Esophagus muscularis mucosa (tissue), 4 donors: ENCODE data around the gene PCDH9. TPM values are rescaled to one million over a fixed set of nuclear protein-coding genes. Genes with fewer than 3 reads are reported as not detected.

ENCODE experiments used
- DNase-seq: peaks from one replicate; pipeline ENCODE4 v3.0.0-alpha.2; 2017; ENCODE audit errors: extremely low spot score
- H3K27ac ChIP-seq, 4 donors: fragments of 200-600 bp; sonication (generic); replicated peaks in 1 of 4; 1 replicate in 3 of 4; 2 replicates in 1 of 4; pipeline ENCODE4 v1.5.1; 2016 to 2019; ENCODE audit warnings: mild to moderate bottlenecking in 1 of 4
- H3K27me3 ChIP-seq, 4 donors: fragments of 200-600 bp; sonication (generic); one replicate each; pipeline versions ENCODE4 v1.5.1 to v1.6.0; 2016 to 2019
- H3K36me3 ChIP-seq, 4 donors: fragments of 200-600 bp; sonication (generic); one replicate each; pipeline ENCODE4 v1.5.1; 2016 to 2019
- H3K4me1 ChIP-seq, 4 donors: fragments of 200-600 bp; sonication (generic); one replicate each; pipeline ENCODE4 v1.5.1; 2016 to 2019
- H3K4me3 ChIP-seq, 4 donors: fragments of 200-600 bp; sonication (generic); 1 replicate in 2 of 4; 2 replicates in 2 of 4; pipeline ENCODE4 v1.5.1; 2016 to 2019; ENCODE audit warnings: mild to moderate bottlenecking in 4 of 4, moderate library complexity in 1 of 4
- H3K9me3 ChIP-seq, 4 donors: fragments of 200-600 bp; sonication (generic); 1 replicate in 3 of 4; 2 replicates in 1 of 4; pipeline ENCODE4 v1.5.1; 2016 to 2019
- CTCF ChIP-seq, 3 experiments: fragments of 200-600 bp in 2 of 3; fragments of 450-650 bp in 1 of 3; sonication (generic) in 2 of 3; IDR thresholded peaks; one replicate each; pipeline ENCODE4 v1.5.1; 2017 to 2019; ENCODE audit warnings: antibody characterized with exemption in 3 of 3, mild to moderate bottlenecking in 2 of 3, moderate library complexity in 1 of 3
- EP300 ChIP-seq: sonication (generic); formaldehyde crosslinking; IDR thresholded peaks from one replicate; pipeline ENCODE4 v1.6.1; 2017; ENCODE audit warnings: antibody characterized with exemption
- POLR2A ChIP-seq: fragments of 450-650 bp; IDR thresholded peaks from one replicate; pipeline ENCODE4 v1.6.1; 2017; ENCODE audit warnings: antibody characterized with exemption, moderate library complexity, mild to moderate bottlenecking, low read depth
- POLR2AphosphoS5 ChIP-seq, 2 donors: sonication (generic); formaldehyde crosslinking; IDR thresholded peaks; one replicate each; pipeline ENCODE4 v1.6.1; 2017; ENCODE audit warnings: antibody characterized with exemption in 2 of 2
- whole genome bisulfite sequencing: methylation state at CpG from one replicate; pipeline ENCODE4 v1.1.5; 2018; 5-methylcytosine and 5-hydroxymethylcytosine counted together
- intact Hi-C: fragments of 100-400 bp; cut with DNase I; formaldehyde crosslinking; loops from one replicate; pipeline ENCODE4 v1.15.1; 2023
- total RNA-seq, 4 donors: library from RNA; depleted of rRNA; stranded (reverse); fragments of >200 nt; gene quantifications; one replicate each; pipeline versions ENCODE4 v1.1.0 to v1.2.1, GENCODE V29; 2016

PCDH9 gene
- total RNA-seq, 4 donors from 2014 or later: 33.8 to 81.8 (median 49.1) TPM

GRCh38 chr13:66446413-66446812 lies 783.7 kb downstream of the PCDH9 start:
- H3K4me3 ChIP-seq: no peak overlapping the region
- H3K4me1 ChIP-seq: no peaks in the 10 kb centered on the region
- WGBS: 94% methylated on average over 4 of the region's 4 CpGs
- no peak overlapping the region for H3K27ac ChIP-seq
- no peak for DNase-seq
- H3K9me3 ChIP-seq: no peaks in the 10 kb centered on the region
- no peaks in the 10 kb centered on the region for H3K36me3 ChIP-seq
- no peaks in the 10 kb centered on the region for H3K27me3 ChIP-seq
- intact Hi-C loops: no loop called here
- TF ChIP-seq CTCF (IDR thresholded peaks at IDR 0.05) (no peak), POLR2A (no peak), POLR2AphosphoS5 (IDR thresholded peaks at IDR 0.05) (no peak), EP300 (no peak)

DNA sequence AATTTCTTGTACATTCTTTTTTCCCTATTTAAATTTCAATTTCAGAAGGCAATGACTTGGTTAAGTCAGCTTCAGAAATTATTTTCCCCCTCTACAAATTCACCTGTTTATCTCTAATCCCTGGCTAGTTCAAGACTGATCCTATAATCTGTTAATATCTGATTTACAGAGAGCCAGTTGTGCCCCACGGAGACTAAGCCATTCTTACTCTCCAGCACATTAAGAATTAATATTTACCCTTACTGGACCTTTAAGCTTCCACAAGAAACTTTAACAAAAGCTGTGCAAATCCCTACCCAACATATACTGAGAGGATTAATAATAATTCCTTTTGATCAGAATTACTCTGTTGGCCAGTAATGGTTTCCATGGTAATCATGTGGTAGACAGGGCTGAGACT lies 786.2 kb downstream of the PCDH9 start:
- no peaks in the 10 kb centered on the region for H3K36me3 ChIP-seq
- intact Hi-C loops: no loop called here
- no peaks in the 10 kb centered on the region for H3K9me3 ChIP-seq
- H3K27me3 ChIP-seq: no peaks in the 10 kb centered on the region
- H3K27ac ChIP-seq: no peak overlapping the region
- no peak for TF ChIP-seq CTCF (IDR thresholded peaks at IDR 0.05)
- no peak for TF ChIP-seq POLR2A
- TF ChIP-seq POLR2AphosphoS5 (IDR thresholded peaks at IDR 0.05): no peak
- TF ChIP-seq EP300: no peak
- 69% methylated on average over 1 of the region's 1 CpG for WGBS
- H3K4me3 ChIP-seq: no peak overlapping the region
- no peak for DNase-seq
- H3K4me1 ChIP-seq: no peaks in the 10 kb centered on the region

GRCh38 chr13:66440938-66441337 lies 789.2 kb downstream of the PCDH9 start:
- TF ChIP-seq POLR2AphosphoS5 (IDR thresholded peaks at IDR 0.05) (no peak), EP300 (no peak), POLR2A (no peak), CTCF (IDR thresholded peaks at IDR 0.05) (no peak)
- 98% methylated on average over 3 of the region's 3 CpGs for WGBS

GRCh38 chr13:66430728-66431127 lies 799.4 kb downstream of the PCDH9 start:
- H3K27me3 ChIP-seq: no peaks in the 10 kb centered on the region
- no peak overlapping the region for H3K27ac ChIP-seq
- H3K9me3 ChIP-seq: no peaks in the 10 kb centered on the region
- H3K4me1 ChIP-seq: peaks cover 0 to 10% (median 0%) of the 10 kb centered on the region in 4 donors
- DNase-seq: no peak
- intact Hi-C loops: no loop called here
- no peaks in the 10 kb centered on the region for H3K36me3 ChIP-seq
- no peak for TF ChIP-seq CTCF (IDR thresholded peaks at IDR 0.05)
- no peak for TF ChIP-seq EP300
- TF ChIP-seq POLR2A: no peak
- no peak for TF ChIP-seq POLR2AphosphoS5 (IDR thresholded peaks at IDR 0.05)
- no peak overlapping the region for H3K4me3 ChIP-seq

More at GRCh38 chr13:66440938-66441337, 789.2 kb downstream of the PCDH9 start:
- no peak for DNase-seq
- H3K4me1 ChIP-seq: no peaks in the 10 kb centered on the region
- no peaks in the 10 kb centered on the region for H3K36me3 ChIP-seq
- no peaks in the 10 kb centered on the region for H3K9me3 ChIP-seq
- H3K4me3 ChIP-seq: no peak overlapping the region
- intact Hi-C loops: no loop called here
- no peak overlapping the region for H3K27ac ChIP-seq
- no peaks in the 10 kb centered on the region for H3K27me3 ChIP-seq

DNA sequence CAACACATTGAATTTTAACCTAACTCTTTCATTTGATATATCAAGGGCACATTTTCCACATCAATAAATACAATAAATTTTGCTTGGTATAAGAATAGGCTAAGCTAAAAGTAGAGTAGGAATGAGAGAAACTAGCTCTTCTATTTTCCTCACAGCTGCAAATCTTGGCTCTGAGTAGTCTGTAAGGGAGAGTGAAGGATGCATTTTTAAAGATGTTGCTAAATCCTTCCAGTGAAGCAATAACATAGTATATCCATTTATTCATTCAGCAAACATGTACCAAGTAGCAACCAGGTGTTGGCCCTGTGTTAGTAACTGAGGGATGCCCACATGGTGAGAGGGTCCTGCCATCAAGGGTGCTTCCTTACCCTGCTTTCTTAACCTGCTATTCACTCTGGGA lies 799.9 kb downstream of the PCDH9 start:
- no peak for DNase-seq
- intact Hi-C loops: no loop called here
- Histone ChIP-seq H3K4me1 (peaks cover 0 to 10% (median 0%) of the 10 kb centered on the region in 4 donors), H3K27ac (no peak overlapping the region), H3K36me3 (no peaks in the 10 kb centered on the region), H3K4me3 (no peak overlapping the region), H3K27me3 (no peaks in the 10 kb centered on the region), H3K9me3 (no peaks in the 10 kb centered on the region)
- TF ChIP-seq CTCF (IDR thresholded peaks at IDR 0.05) (no peak), POLR2A (no peak), POLR2AphosphoS5 (IDR thresholded peaks at IDR 0.05) (peak in 1 of 2 donors; percentile 23)
